ENCODE data around the gene STRN4.
A peak's percentile ranks its signal among the peaks of the same experiment; 100 is the strongest.

The STRN4 gene

GRCh38 chr19:46726551-46726950, 19.7 kb downstream of the STRN4 start:
- FAIRE-seq (no peak), DNase-seq (ENCODE audit: low spot score) (no peak)

- DNase-seq (ENCODE audit: low spot score) (no peak), FAIRE-seq (no peak)
Observed at GRCh38 chr19:46725859-46726393, 20.3 kb downstream of the STRN4 start.

DNA sequence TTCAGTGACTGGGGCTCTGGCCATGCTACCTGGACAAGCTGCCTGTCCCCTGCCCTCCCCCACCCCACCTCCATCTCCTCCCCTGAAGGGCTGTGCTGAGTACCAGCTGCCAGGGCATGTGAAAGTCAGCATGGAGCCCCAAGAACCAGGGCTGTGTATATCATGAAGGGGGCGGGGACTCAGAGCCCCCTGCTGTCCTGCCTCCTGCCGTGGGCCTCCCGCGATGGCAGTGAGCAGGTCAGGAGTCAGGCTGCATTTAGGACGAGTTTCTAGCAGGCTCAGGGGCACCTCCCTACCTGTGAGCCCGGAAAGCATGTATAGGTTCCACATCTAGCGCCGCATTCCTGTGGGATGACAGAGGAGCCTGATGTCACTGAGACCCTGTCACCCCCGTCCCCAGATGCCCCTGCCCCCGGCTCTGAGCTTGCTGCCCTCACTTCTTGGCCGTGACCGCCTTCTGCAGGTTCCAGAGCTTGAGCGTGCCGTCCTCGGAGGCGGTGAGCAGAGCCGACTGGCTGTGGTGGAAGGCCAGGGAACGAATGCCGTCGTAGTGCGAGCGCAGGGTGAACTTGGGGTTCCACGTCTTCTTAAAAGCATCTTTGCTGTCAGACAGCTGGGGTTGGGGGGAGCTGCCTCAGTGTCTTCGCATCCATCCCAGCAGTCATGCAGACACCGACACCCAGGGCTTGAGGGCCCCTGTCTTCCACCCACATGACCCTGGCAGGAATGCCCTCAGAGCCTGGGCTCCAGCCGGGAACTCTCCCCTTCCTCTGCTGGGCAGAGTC, 21.0 kb downstream of the STRN4 start:
- DNase-seq (ENCODE audit: low spot score): no peak
- FAIRE-seq: no peak

DNA sequence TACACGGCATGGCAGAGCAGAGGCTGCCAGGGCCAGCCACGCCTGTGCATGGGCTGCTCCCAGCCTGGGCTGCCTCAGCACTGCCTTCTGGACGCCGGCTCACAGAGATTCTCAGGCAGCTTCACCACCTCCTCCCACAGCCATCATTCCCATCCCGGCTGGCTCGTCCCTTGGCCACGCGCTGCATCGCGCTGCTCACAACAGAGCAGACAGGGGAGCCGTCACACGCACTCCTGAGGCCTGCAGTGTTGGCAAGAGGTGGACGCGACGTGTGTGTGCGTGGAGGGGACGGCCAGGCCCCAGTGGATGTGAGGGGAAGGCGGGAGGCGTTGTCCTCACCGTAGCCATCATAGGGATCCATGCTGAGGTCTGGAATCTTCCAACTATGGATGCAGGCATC, 21.8 kb downstream of the STRN4 start:
- DNase-seq (ENCODE audit: low spot score) (no peak), FAIRE-seq (no peak)

DNA sequence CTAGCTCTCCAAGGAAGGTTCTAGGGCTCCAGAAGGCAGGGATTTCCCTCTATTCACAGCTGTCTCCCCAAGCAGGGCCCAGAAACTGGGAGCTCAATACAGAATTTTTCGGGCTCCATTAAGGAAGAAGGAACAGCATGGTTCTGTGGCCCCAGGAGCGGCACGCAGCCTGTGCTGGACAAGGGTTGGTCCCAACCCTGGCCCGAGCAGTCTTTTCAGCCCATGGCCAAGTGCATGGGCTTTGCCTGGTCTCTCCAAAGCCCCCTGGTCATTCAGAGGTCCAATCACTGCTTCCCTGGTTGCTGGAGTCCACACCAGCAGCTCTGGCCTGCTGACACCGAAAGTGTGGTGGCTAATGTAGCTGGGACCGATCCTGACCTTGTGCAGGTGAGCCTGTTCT, 22.8 kb downstream of the STRN4 start:
- no peak for DNase-seq (ENCODE audit: low spot score)
- FAIRE-seq: no peak

GRCh38 chr19:46723023-46723461, 23.2 kb downstream of the STRN4 start:
- no peak for FAIRE-seq
- DNase-seq (ENCODE audit: low spot score): no peak

GRCh38 chr19:46722421-46723022, 23.7 kb downstream of the STRN4 start:
- no peak for DNase-seq (ENCODE audit: low spot score)
- no peak for FAIRE-seq

DNA sequence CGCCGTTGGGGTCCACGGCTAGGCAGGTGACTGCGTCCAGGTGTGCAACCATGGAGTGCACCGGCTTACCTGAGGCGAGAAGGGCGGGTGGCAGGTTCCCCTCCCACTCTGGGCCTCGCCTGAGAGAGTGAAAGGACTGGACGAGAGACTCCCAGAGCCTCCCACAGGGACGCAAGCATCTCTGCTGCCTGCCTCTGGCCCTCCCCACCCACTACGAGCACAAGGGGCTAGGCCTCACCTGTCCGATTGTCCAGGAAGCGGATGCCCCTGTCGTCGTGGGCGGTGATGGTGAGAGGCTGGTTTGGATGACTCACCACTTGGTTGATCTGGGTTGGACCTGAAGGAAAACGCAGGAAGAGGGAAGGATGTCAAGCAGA, 24.3 kb downstream of the STRN4 start:
- DNase-seq (ENCODE audit: low spot score) (no peak), FAIRE-seq (no peak)

- DNase-seq (ENCODE audit: low spot score): no peak
Observed at GRCh38 chr19:46721269-46722003, 24.8 kb downstream of the STRN4 start.

GRCh38 chr19:46720503-46721239, 25.6 kb downstream of the STRN4 start:
- DNase-seq (ENCODE audit: low spot score): no peak
- FAIRE-seq: no peak

More at GRCh38 chr19:46721269-46722003, 24.8 kb downstream of the STRN4 start:
- no peak for FAIRE-seq

DNA sequence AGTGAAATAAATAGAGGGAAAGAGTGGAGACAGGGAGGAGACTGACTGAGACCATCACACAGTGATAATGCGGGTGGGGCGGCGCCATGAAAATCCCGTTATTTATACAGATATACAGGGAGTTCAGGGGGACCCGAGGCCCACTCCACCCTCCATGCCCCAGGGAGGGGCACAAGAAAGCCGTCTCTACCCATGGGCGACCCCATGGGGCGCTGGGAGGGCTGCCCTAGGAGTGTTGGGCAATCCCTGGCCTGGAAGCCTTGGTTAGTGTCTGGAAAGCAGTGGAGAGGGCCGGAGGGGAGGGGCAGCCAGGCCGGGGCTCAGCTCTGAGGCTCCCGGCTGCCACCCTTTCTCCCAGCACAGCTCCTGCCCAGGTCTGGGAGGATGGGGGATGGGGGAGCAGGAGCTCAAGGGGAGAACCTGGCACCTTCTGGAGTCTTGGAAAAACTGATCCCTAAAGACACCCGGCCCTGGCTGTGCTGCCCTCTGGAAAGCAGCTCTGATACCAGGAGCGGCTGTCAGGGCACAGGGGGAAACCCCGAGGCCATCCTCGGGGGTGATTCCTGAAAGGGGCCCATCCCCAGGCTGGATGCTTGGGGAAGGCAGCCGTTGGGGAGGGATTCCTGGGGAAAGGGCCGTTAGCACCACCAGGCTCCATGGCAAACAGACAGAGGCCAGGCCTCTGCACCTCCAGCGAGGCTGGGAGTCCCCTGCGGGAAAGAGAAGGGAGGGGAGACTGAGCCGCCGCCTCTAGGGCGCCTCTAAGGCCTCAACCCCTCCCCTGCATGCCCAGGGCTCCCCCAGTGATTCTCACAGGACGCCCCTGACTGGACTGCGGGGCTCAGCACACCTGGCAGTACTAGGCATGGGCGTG, 26.4 kb downstream of the STRN4 start:
- FAIRE-seq: no peak
- no peak for DNase-seq (ENCODE audit: low spot score)

- no peak for FAIRE-seq
- no peak for DNase-seq (ENCODE audit: low spot score)
Observed at GRCh38 chr19:46718934-46719622, 27.2 kb downstream of the STRN4 start.

DNA sequence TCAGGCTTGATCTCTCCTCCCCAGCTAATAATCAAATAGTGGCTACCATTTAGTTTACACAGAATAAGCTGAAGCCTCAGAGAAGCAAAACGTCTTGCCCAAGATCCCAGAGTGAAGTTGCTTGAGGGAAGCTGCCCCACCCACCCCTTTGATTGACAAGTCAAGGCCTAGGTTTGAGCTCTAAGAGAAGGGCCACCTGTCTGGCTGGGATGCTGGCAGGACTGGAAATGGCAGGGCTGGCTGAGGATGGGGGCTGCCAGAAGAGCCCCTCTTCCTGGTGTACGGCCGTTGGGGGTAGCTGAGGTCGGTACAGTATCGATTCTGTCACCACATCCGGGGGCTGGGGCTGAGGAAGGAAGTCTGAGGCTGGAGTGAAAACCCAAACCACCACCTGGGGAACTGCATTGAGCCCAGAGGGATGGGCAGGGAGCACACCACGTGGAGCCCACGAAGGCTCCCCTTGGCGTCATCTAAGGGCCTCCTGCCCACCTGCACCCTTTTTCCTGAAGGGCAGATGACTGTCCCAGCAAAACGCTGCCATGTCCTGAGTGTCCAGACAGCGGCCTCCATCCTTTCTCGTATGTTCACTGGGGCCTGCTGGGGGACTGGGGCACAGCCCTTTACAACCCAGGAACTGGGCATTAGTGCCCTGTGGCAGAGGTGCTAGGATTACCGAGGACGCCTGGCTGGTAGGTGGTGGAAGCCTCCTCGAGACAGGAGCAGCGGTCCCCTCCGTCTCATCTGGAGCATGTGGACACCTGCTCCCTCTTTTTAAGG, 27.9 kb downstream of the STRN4 start:
- FAIRE-seq: no peak
- DNase-seq (ENCODE audit: low spot score): no peak

DNA sequence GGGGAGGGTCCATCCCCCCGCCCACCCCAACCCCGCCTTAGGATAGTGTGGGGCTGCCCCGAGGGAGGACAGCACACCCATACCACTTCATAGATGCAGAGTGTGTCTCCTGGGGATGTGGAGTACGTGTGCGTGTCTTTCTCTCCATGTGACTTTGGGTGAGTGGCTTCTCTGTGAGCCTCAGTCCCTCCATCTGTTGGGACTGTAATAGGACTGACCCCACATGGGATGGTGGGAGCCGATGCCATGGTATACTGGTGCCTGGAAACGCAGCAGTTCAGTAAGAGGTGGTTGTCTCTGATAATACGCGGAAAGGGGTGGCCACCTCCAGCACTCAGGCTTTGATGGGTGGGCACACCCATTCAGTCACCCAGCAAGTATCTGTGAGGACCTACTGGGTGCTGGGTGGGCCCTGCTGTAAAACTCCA, 28.5 kb downstream of the STRN4 start:
- no peak for FAIRE-seq
- no peak for DNase-seq (ENCODE audit: low spot score)

GRCh38 chr19:46717034-46717715, 29.1 kb downstream of the STRN4 start, which contains the start of gene PRKD2:
Gene PRKD2, minus strand, starts transcription at chr19:46717114. Its CDS starts 744 bp downstream, at chr19:46716370.
- FAIRE-seq (no peak), DNase-seq (ENCODE audit: low spot score) (peak; percentile 95)

- FAIRE-seq (no peak), DNase-seq (ENCODE audit: low spot score) (no peak)
Observed at GRCh38 chr19:46716672-46717033, 29.6 kb downstream of the STRN4 start.

- FAIRE-seq: no peak
Observed at GRCh38 chr19:46715975-46716671, 30.1 kb downstream of the STRN4 start.

GRCh38 chr19:46715620-46715974, 30.7 kb downstream of the STRN4 start:
- FAIRE-seq: no peak

More at GRCh38 chr19:46715975-46716671, 30.1 kb downstream of the STRN4 start:
- no peak for DNase-seq (ENCODE audit: low spot score)

More at GRCh38 chr19:46715620-46715974, 30.7 kb downstream of the STRN4 start:
- DNase-seq (ENCODE audit: low spot score): no peak
